ENCODE results near the gene CENATAC. TPM values are rescaled to one million over a fixed set of nuclear protein-coding genes. Genes with fewer than 3 reads are reported as not detected.
A peak's percentile ranks its signal among the peaks of the same experiment; 100 is the strongest.
"Not testable (repeated sequence)": the region's sequence is repeated elsewhere in the genome, so short reads cannot be mapped to it uniquely, and the experiment has no call there.

The CENATAC gene
- polyA plus RNA-seq, 1 donor from 2014 or later = 70.3 TPM

GRCh38 chr11:119015054-119015611 lies 17.2 kb downstream of the CENATAC start:
- H3K79me2 ChIP-seq (replicated peaks; ENCODE audit: insufficient read depth, low read length) = peaks cover 34% of the 10 kb centered on the region
- no peak overlapping the region for H3K27ac ChIP-seq (ENCODE audit: low read length)
- TF ChIP-seq EZH2 (IDR thresholded peaks at IDR 0.05; ENCODE audit: borderline replicate concordance, insufficient read depth, low read length, poor library complexity, severe bottlenecking) = no peak
- no peak for TF ChIP-seq MXI1 (conservative IDR thresholded peaks at IDR 0.05; ENCODE audit: poor library complexity, severe bottlenecking)
- TF ChIP-seq RAD21 (conservative IDR thresholded peaks at IDR 0.05) = no peak

DNA sequence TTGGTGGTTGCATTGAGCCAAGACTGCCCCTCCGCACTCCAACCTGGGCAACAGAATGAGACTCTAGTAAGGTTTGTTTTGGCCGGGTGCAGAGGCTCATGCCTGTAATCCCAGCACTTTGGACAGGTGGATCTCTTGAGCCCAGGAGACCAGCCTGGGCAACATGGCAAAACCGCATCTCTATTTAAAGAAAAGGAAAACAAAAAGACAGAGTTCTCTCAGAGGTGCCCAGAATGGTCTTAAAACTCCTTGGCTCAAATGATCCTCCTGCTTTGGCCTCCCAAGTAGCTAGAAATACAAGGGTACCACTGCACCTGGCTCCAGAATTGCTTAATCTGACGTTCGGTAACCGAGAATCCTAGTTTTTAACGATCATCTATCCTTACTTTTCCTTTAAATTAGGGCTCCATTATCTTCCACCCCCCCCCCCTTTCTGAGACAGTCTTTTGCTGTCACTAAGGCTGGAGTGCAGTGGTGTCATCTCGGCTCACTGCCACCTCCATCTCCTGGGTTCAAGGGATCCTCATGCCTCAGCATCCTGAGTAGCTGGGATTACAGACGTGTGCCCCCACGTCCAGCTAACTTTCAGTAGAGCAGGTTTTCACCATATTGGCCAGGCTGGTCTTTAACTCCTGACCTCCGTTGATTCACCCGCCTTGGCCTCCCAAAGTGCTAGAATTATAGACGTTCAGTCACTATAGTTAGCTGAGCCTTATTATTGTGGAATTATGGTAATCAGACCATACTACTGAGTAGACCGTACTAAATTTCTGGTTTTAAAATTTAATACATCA lies 18.5 kb downstream of the CENATAC start:
- no peaks in the 10 kb centered on the region for H3K27me3 ChIP-seq (ENCODE audit: insufficient read depth, low read depth, low read length)
- H3K79me2 ChIP-seq (replicated peaks; ENCODE audit: insufficient read depth, low read length) = peaks cover 45% of the 10 kb centered on the region
- no peak overlapping the region for H3K9ac ChIP-seq (ENCODE audit: low read length)
- H3K36me3 ChIP-seq (ENCODE audit: insufficient read depth, low read length) = peaks cover 12% of the 10 kb centered on the region
- no peak overlapping the region for H3K27ac ChIP-seq (ENCODE audit: low read length)
- H3K9me2 ChIP-seq (ENCODE audit: insufficient read depth, low read length) = no peaks in the 10 kb centered on the region
- H3K4me3 ChIP-seq (ENCODE audit: low read length) = peak overlapping the region; percentile 75
- no peak overlapping the region for H3K4me2 ChIP-seq (ENCODE audit: low read length)
- H3K9me3 ChIP-seq (ENCODE audit: low read length) = no peaks in the 10 kb centered on the region
- no peaks in the 10 kb centered on the region for H3F3A ChIP-seq (ENCODE audit: insufficient read depth, low read length, poor library complexity, severe bottlenecking)
- TF ChIP-seq SMC3 (conservative IDR thresholded peaks at IDR 0.05; ENCODE audit: poor library complexity) (no peak), EZH2 (IDR thresholded peaks at IDR 0.05; ENCODE audit: borderline replicate concordance, insufficient read depth, low read length, poor library complexity, severe bottlenecking) (no peak), MXI1 (conservative IDR thresholded peaks at IDR 0.05; ENCODE audit: poor library complexity, severe bottlenecking) (no peak), EP300 (conservative IDR thresholded peaks at IDR 0.05; ENCODE audit: poor library complexity, severe bottlenecking) (no peak), POLR2AphosphoS5 (IDR thresholded peaks at IDR 0.05) (no peak), REST (IDR thresholded peaks at IDR 0.05; ENCODE audit: borderline replicate concordance) (no peak), RAD21 (conservative IDR thresholded peaks at IDR 0.05) (no peak), CTCF (IDR thresholded peaks at IDR 0.05; ENCODE audit: poor library complexity, severe bottlenecking) (no peak), TAF1 (IDR thresholded peaks at IDR 0.05; ENCODE audit: low read depth) (no peak)
- H2AFZ ChIP-seq (ENCODE audit: low read depth, low read length) = no peak overlapping the region
- H4K20me1 ChIP-seq (ENCODE audit: insufficient read depth) = no peaks in the 10 kb centered on the region

More at GRCh38 chr11:119015054-119015611, 17.2 kb downstream of the CENATAC start:
- Histone ChIP-seq H3K9me2 (ENCODE audit: insufficient read depth, low read length) (no peaks in the 10 kb centered on the region), H4K20me1 (ENCODE audit: insufficient read depth) (no peaks in the 10 kb centered on the region), H3K27me3 (ENCODE audit: insufficient read depth, low read depth, low read length) (no peaks in the 10 kb centered on the region), H3K4me2 (ENCODE audit: low read length) (no peak overlapping the region), H3K9me3 (ENCODE audit: low read length) (no peaks in the 10 kb centered on the region), H3K4me3 (ENCODE audit: low read length) (no peak overlapping the region), H3K36me3 (ENCODE audit: insufficient read depth, low read length) (peaks cover 12% of the 10 kb centered on the region), H3K9ac (ENCODE audit: low read length) (no peak overlapping the region), H2AFZ (ENCODE audit: low read depth, low read length) (no peak overlapping the region), H3F3A (ENCODE audit: insufficient read depth, low read length, poor library complexity, severe bottlenecking) (no peaks in the 10 kb centered on the region)

GRCh38 chr11:119017377-119017776 lies 19.4 kb downstream of the CENATAC start:
- Histone ChIP-seq H3K79me2 (replicated peaks; ENCODE audit: insufficient read depth, low read length) (peaks cover 49% of the 10 kb centered on the region), H3K4me3 (ENCODE audit: low read length) (peak overlapping the region; percentile 75), H3K9ac (ENCODE audit: low read length) (peak overlapping the region; percentile 86), H2AFZ (ENCODE audit: low read depth, low read length) (peak overlapping the region; percentile 54), H3K36me3 (ENCODE audit: insufficient read depth, low read length) (peaks cover 12% of the 10 kb centered on the region), H3K4me2 (ENCODE audit: low read length) (peak overlapping the region; percentile 43), H3K27ac (ENCODE audit: low read length) (peak overlapping the region; percentile 84)
- H3K9me3 ChIP-seq (ENCODE audit: low read length); H4K20me1 ChIP-seq (ENCODE audit: insufficient read depth); H3F3A ChIP-seq (ENCODE audit: insufficient read depth, low read length, poor library complexity, severe bottlenecking); H3K9me2 ChIP-seq (ENCODE audit: insufficient read depth, low read length); H3K27me3 ChIP-seq (ENCODE audit: insufficient read depth, low read depth, low read length): not testable (repeated sequence)

Measured in neural cell (in vitro differentiated cells).